Gastrocnemius medialis (tissue), 4 donors: ENCODE measurements around the gene TBC1D2. TPM values are rescaled to one million over a fixed set of nuclear protein-coding genes. Genes with fewer than 3 reads are reported as not detected.

Experiments used
- ATAC-seq, 2 donors: fragments of 150-250 bp; one replicate each; pipeline ENCODE4 v1.9.1; 2016
- DNase-seq, 2 donors: peaks; one replicate each; pipeline ENCODE4 v3.0.0-alpha.2; 2019
- H3K27ac ChIP-seq, 4 donors: fragments of 200-600 bp; sonication (generic); 1 replicate in 1 of 4; 2 replicates in 3 of 4; pipeline ENCODE4 v1.5.1; 2016 to 2018; ENCODE audit warnings: mild to moderate bottlenecking in 2 of 4, moderate library complexity in 1 of 4
- H3K27me3 ChIP-seq, 3 donors: fragments of 200-600 bp; sonication (generic) in 2 of 3; 1 replicate in 1 of 3; 2 replicates in 2 of 3; pipeline versions ENCODE4 v1.5.1 to v1.6.0; 2016 to 2019; ENCODE audit warnings: mild to moderate bottlenecking in 1 of 3, moderate library complexity in 1 of 3
- H3K36me3 ChIP-seq, 2 donors: fragments of 200-600 bp; sonication (generic) in 1 of 2; one replicate each; pipeline ENCODE4 v1.5.1; 2017 to 2018
- H3K4me1 ChIP-seq, 2 donors: fragments of 200-600 bp; sonication (generic) in 1 of 2; one replicate each; pipeline ENCODE4 v1.5.1; 2016 to 2017; ENCODE audit warnings: mild to moderate bottlenecking in 2 of 2
- H3K4me3 ChIP-seq, 4 donors: fragments of 200-600 bp; sonication (generic) in 3 of 4; 1 replicate in 1 of 4; 2 replicates in 3 of 4; pipeline ENCODE4 v1.5.1; 2016 to 2019; ENCODE audit warnings: mild to moderate bottlenecking in 2 of 4
- H3K9me3 ChIP-seq, 3 donors: fragments of 200-600 bp; sonication (generic) in 2 of 3; 1 replicate in 1 of 3; 2 replicates in 2 of 3; pipeline ENCODE4 v1.5.1; 2016 to 2019
- POLR2A ChIP-seq, 2 donors: fragments of 450-650 bp; IDR thresholded peaks; one replicate each; pipeline ENCODE4 v1.6.1; 2017; ENCODE audit warnings: antibody characterized with exemption in 2 of 2, mild to moderate bottlenecking in 2 of 2, moderate library complexity in 2 of 2
- in situ Hi-C, 4 donors: fragments of 200-750 bp; cut with MboI; loops; one replicate each; pipeline versions ENCODE4 v1.15.0 to v1.8.0; 2017; ENCODE audit warnings: low sequenced_read_pairs in 4 of 4
- intact Hi-C: fragments of 100-400 bp; cut with DNase I; formaldehyde crosslinking; loops from one replicate; pipeline ENCODE4 v1.15.1; 2023; ENCODE audit warnings: low total_unique reads
- total RNA-seq, 4 donors: library from RNA; depleted of rRNA; stranded (reverse); fragments of >200 nt; gene quantifications; one replicate each; pipeline versions ENCODE4 v1.1.0 to v1.2.3, GENCODE V29; 2016
- TF ChIP-seq, protein P1 (sequence below), 5 experiments: fragments of 450-650 bp in 3 of 5; fragments of 200-600 bp in 2 of 5; sonication (generic) in 2 of 5; IDR thresholded peaks in 4 of 5; conservative IDR thresholded peaks in 1 of 5; 1 replicate in 4 of 5; 2 replicates in 1 of 5; pipeline ENCODE4 v1.5.1; 2016 to 2019; ENCODE audit warnings: antibody characterized with exemption in 5 of 5, mild to moderate bottlenecking in 3 of 5, moderate library complexity in 3 of 5

TBC1D2 gene
- total RNA-seq, 4 donors from 2014 or later, result 0.66 to 2.9 (median 1.6) TPM

DNA sequence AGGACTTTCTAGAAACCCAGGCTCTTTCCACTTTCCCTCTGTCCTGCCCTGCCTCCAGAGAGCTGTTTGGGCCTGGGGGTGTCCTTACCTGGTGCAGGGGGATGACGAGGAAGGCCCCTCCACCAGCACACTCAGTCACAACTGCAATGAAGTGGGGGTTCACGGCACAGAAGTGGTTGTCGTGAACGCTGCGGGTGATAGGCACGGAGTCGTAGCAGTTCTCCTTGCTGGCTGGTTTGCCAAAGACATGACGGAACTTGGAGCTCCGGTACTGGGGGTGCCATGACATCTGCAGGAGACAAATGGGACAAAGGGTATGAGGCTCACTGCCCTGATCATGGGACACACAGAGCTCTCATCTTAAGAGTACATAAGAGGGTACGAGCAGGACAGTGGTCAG is 98.1 kb downstream of the TBC1D2 start:
- TF ChIP-seq, protein P1, sequence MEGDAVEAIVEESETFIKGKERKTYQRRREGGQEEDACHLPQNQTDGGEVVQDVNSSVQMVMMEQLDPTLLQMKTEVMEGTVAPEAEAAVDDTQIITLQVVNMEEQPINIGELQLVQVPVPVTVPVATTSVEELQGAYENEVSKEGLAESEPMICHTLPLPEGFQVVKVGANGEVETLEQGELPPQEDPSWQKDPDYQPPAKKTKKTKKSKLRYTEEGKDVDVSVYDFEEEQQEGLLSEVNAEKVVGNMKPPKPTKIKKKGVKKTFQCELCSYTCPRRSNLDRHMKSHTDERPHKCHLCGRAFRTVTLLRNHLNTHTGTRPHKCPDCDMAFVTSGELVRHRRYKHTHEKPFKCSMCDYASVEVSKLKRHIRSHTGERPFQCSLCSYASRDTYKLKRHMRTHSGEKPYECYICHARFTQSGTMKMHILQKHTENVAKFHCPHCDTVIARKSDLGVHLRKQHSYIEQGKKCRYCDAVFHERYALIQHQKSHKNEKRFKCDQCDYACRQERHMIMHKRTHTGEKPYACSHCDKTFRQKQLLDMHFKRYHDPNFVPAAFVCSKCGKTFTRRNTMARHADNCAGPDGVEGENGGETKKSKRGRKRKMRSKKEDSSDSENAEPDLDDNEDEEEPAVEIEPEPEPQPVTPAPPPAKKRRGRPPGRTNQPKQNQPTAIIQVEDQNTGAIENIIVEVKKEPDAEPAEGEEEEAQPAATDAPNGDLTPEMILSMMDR (IDR thresholded peaks at IDR 0.05 in 4 of 5, conservative IDR thresholded peaks at IDR 0.05 in 1 of 5), result no peak
- TF ChIP-seq POLR2A (IDR thresholded peaks at IDR 0.05), result no peak
- ATAC-seq, result no peak

DNA sequence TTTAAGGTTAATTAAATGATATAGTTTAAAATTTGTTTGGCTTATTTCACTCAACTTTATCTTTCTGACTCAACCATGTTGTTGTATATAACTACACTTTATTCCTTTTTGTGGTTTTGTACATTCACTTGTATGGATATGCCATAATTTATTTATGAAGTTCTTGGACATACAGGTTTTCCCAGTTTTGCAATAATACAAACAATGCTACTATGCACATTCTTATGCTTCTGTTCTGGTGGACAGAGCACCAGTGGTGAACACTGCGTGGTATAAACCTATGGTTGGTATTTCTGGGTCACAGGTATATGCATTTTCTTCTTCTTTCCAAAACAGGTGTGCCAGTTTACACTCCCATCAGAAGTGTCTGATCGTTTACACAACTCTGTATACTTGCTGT is 100.8 kb downstream of the TBC1D2 start:
- H3K27me3 ChIP-seq, result no peaks in the 10 kb centered on the region
- H3K36me3 ChIP-seq, result no peaks in the 10 kb centered on the region
- DNase-seq (no peak), ATAC-seq (no peak)
- no peak overlapping the region for H3K4me3 ChIP-seq
- in situ Hi-C loops (no loop called here), intact Hi-C loops (no loop called here)
- H3K4me1 ChIP-seq, result no peaks in the 10 kb centered on the region
- no peaks in the 10 kb centered on the region for H3K9me3 ChIP-seq
- no peak overlapping the region for H3K27ac ChIP-seq
- TF ChIP-seq, protein P1 (IDR thresholded peaks at IDR 0.05 in 4 of 5, conservative IDR thresholded peaks at IDR 0.05 in 1 of 5), result no peak
- TF ChIP-seq POLR2A (IDR thresholded peaks at IDR 0.05), result no peak

More for the DNA sequence above, 98.1 kb downstream of the TBC1D2 start:
- intact Hi-C loops, result no loop called here
- no peak for DNase-seq
- Histone ChIP-seq H3K27me3 (no peaks in the 10 kb centered on the region), H3K9me3 (no peaks in the 10 kb centered on the region), H3K27ac (no peak overlapping the region), H3K36me3 (no peaks in the 10 kb centered on the region), H3K4me1 (no peaks in the 10 kb centered on the region), H3K4me3 (no peak overlapping the region)
- in situ Hi-C loops, result no loop called here

DNA sequence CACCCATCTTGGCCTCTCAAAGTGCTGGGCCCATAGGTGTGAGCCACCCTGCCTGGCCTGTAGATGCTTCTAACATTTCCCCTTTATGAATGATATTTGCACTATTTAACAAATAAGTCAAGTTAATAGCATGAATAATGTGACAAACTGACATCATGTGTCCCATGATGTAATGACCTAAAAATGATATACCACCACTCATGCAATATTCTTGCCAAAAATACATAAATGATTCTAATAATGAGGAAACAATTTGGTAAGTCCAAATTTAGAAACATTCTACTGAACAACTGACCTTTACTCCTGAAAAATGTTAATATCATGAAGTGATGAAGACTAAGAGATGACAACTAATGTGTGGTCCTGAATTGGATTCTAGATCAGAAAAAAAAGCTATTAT is 102.9 kb downstream of the TBC1D2 start:
- intact Hi-C loops, result no loop called here
- H3K36me3 ChIP-seq, result no peaks in the 10 kb centered on the region
- no peaks in the 10 kb centered on the region for H3K27me3 ChIP-seq
- no peak for ATAC-seq
- TF ChIP-seq, protein P1 (IDR thresholded peaks at IDR 0.05 in 4 of 5, conservative IDR thresholded peaks at IDR 0.05 in 1 of 5), result no peak
- TF ChIP-seq POLR2A (IDR thresholded peaks at IDR 0.05), result no peak
- H3K4me1 ChIP-seq, result no peaks in the 10 kb centered on the region
- no peak overlapping the region for H3K27ac ChIP-seq
- H3K9me3 ChIP-seq, result no peaks in the 10 kb centered on the region
- in situ Hi-C loops, result no loop called here
- H3K4me3 ChIP-seq, result no peak overlapping the region
- DNase-seq, result no peak

DNA sequence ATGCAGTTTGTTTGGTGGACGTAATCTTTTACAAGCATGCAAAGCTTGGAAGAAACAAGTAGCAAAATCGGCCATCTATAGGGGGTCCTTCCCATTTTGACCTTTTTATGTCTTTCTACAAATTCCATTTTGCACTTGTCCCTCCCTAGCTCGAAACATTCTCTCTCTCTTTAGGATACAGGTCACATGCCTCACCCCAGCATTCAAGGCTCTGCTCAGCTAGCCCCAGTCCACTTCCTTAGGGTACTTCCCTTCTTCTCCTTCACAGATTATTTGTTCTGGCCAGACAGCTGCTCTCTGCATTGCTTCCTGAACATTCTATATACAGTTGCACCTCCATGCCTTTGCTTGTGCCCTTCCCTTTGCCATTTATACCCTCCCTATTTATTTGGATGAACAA is 104.7 kb downstream of the TBC1D2 start:
- Histone ChIP-seq H3K27ac (no peak overlapping the region), H3K4me1 (no peaks in the 10 kb centered on the region), H3K4me3 (no peak overlapping the region), H3K36me3 (no peaks in the 10 kb centered on the region), H3K9me3 (no peaks in the 10 kb centered on the region), H3K27me3 (no peaks in the 10 kb centered on the region)
- ATAC-seq (no peak), DNase-seq (no peak)
- intact Hi-C loops (no loop called here), in situ Hi-C loops (no loop called here)
- TF ChIP-seq POLR2A (IDR thresholded peaks at IDR 0.05), result no peak
- TF ChIP-seq, protein P1 (IDR thresholded peaks at IDR 0.05 in 4 of 5, conservative IDR thresholded peaks at IDR 0.05 in 1 of 5), result no peak

DNA sequence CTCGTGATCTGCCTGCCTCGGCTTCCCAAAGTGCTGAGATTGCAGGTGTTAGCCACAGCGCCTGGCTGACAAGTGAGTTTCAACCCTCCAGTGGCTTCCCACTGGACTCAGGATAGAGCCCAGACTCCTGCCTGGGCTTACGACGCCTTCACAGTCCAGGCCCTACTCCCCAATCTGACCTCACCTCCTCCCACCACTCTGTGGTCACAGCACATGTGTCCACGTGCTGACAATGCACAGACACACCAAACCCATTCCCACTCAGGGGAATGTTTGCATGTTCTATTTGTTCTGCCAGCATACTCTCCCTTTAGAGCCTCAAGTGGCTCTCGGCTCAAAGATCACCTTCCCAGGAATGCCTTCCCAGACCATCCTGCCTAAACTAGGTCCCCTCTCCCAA is 105.3 kb downstream of the TBC1D2 start:
- H3K27ac ChIP-seq, result no peak overlapping the region
- no peaks in the 10 kb centered on the region for H3K9me3 ChIP-seq
- no peaks in the 10 kb centered on the region for H3K27me3 ChIP-seq
- no peaks in the 10 kb centered on the region for H3K4me1 ChIP-seq
- intact Hi-C loops, result no loop called here
- in situ Hi-C loops, result no loop called here
- DNase-seq (no peak), ATAC-seq (no peak)
- TF ChIP-seq, protein P1 (IDR thresholded peaks at IDR 0.05 in 4 of 5, conservative IDR thresholded peaks at IDR 0.05 in 1 of 5), result no peak
- TF ChIP-seq POLR2A (IDR thresholded peaks at IDR 0.05), result no peak
- no peaks in the 10 kb centered on the region for H3K36me3 ChIP-seq
- no peak overlapping the region for H3K4me3 ChIP-seq
